ENCODE measurements around the gene GSAP.

- TF ChIP-seq CTCF (conservative IDR thresholded peaks at IDR 0.05 in 1 of 2, IDR thresholded peaks at IDR 0.05 in 1 of 2; ENCODE audit: low read depth in 1 of 2, low read length in 2 of 2) (no peak), EZH2 (IDR thresholded peaks at IDR 0.05; ENCODE audit: low read length, missing control alignments) (no peak)
Observed at GRCh38 chr7:77460057-77460486, 43.9 kb upstream of the GSAP start.

All from fibroblast of lung (primary cell).